ENCODE data around the gene PLGRKT. TPM values are rescaled to one million over a fixed set of nuclear protein-coding genes. Genes with fewer than 3 reads are reported as not detected.

PLGRKT gene
- total RNA-seq, 1 donor from 2014 or later, result 13.9 TPM

DNA sequence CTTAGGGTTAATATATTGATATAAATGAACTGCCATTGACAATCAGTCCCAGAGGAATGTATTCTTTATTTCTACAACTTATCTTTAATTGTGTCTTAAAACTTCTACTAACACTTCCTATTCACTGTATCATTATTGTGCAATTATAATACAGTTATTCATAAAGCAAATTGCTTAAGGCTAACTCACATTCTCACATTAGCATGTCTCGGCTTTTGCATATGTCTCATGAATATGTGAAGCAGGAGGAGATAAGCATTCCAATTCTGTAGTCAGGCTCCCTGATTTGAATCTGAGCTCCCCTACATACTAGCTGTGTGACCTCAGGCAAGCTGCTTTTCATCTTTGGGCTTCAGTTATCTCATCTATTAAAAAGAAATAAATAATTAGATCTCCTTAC, 45.4 kb downstream of the PLGRKT start:
- peaks cover 25% of the 10 kb centered on the region for H3K4me1 Mint-ChIP-seq (ENCODE audit: unreplicated experiment)
- no peaks in the 10 kb centered on the region for H3K9me3 Mint-ChIP-seq (ENCODE audit: unreplicated experiment)
- no peaks in the 10 kb centered on the region for H3K36me3 Mint-ChIP-seq (ENCODE audit: unreplicated experiment)

DNA sequence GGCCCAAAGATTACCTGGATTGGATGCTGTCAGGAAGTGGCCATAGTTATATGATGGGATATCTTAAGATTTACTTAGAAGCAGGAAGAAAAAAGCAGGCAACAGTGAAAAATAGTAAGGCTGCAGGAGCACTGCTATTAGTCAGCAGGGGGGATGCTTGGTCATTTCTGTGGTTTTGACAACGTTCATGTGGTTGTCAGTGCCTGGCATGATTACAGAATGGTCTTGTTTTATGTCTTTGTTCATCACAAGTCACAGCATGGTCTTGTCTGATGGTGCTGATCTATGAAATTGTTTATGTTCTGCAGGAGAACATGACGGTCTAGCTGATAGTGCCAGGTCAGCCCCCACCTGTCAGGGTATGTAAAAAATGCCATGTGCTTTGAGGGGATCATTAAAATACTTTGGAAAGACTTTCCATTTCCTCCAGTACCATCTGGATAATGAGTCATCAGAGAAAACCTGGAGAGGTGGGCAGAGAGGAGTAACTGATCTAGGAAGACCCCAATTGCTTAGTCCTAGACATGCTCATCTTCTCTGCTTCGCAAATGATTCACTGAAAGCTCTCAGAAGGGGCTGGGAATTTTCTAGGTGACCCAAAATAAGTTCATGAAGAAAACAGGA, 48.5 kb downstream of the PLGRKT start:
- Mint-ChIP-seq H3K27ac (ENCODE audit: unreplicated experiment) (peak overlapping the region; percentile 19), H3K9me3 (ENCODE audit: unreplicated experiment) (no peaks in the 10 kb centered on the region)
- no peak for DNase-seq (ENCODE audit: extremely low spot score, unreplicated experiment)

More for the DNA sequence above, 45.4 kb downstream of the PLGRKT start:
- Mint-ChIP-seq H3K27ac (ENCODE audit: unreplicated experiment) (no peak overlapping the region), H3K4me3 (ENCODE audit: unreplicated experiment) (no peak overlapping the region), H3K27me3 (ENCODE audit: unreplicated experiment) (no peaks in the 10 kb centered on the region)
- DNase-seq (ENCODE audit: extremely low spot score, unreplicated experiment), result no peak
- TF ChIP-seq, protein P1, sequence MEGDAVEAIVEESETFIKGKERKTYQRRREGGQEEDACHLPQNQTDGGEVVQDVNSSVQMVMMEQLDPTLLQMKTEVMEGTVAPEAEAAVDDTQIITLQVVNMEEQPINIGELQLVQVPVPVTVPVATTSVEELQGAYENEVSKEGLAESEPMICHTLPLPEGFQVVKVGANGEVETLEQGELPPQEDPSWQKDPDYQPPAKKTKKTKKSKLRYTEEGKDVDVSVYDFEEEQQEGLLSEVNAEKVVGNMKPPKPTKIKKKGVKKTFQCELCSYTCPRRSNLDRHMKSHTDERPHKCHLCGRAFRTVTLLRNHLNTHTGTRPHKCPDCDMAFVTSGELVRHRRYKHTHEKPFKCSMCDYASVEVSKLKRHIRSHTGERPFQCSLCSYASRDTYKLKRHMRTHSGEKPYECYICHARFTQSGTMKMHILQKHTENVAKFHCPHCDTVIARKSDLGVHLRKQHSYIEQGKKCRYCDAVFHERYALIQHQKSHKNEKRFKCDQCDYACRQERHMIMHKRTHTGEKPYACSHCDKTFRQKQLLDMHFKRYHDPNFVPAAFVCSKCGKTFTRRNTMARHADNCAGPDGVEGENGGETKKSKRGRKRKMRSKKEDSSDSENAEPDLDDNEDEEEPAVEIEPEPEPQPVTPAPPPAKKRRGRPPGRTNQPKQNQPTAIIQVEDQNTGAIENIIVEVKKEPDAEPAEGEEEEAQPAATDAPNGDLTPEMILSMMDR (IDR thresholded peaks at IDR 0.05), result no peak

DNA sequence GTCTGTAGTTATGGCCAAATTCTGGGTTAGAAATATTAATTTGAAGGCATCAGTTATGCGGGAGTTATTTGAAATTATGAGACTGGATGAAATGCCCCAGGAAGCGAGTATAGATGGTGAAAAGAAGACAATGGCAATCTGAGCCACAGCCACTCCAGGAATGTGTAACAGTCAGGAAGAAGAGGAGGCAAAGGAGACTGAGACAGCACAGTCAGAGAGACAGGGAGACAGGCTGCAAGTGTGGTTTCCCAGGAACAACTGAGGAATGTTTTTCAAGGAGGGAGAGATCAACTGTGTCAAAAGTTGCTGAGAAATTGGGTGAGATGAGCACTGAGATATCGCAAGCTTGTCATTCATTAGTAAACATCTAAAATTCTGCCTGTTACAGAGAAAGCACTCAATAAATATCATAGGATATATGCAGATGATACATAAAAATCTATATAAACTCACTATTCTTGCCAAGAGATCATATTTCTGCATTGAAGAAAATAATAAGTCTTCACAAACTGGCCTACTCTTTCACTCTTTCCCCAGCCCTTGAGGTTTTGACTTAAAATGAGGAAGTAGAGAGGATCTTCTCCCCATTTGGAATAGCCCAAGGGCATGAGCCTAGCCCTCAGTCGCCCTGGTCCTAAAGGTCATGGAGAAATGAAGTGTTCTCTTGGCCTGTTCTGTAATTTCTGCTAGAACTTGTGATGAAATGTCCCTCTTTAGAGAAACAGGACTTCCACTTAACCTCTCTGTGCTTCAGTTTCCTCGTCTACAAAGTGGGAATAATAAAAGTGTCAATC, 49.5 kb downstream of the PLGRKT start:
- DNase-seq (ENCODE audit: extremely low spot score, unreplicated experiment), result no peak

More for the DNA sequence above, 48.5 kb downstream of the PLGRKT start:
- Mint-ChIP-seq H3K27me3 (ENCODE audit: unreplicated experiment) (no peaks in the 10 kb centered on the region), H3K4me1 (ENCODE audit: unreplicated experiment) (peaks cover 25% of the 10 kb centered on the region), H3K36me3 (ENCODE audit: unreplicated experiment) (no peaks in the 10 kb centered on the region), H3K4me3 (ENCODE audit: unreplicated experiment) (no peak overlapping the region)
- TF ChIP-seq, protein P1 (IDR thresholded peaks at IDR 0.05), result no peak

DNA sequence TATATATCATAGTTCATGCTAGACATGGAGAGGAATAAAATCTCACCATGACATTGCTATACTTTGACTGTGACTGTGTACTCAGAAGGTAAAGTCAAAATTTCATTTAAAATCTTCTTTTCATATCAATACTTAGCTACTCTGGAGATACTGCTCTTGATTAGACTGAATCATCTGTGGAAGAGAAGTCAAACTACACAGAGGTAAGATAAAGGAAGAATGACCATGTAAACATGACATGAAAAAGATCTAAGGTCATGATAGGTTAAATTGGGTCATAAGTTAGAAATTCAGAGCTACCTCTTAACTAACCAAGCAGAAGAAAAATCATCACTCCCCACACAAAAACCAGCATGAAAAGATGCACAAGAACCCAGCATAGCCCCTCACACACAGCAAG, 53.3 kb downstream of the PLGRKT start:
- no peak for DNase-seq (ENCODE audit: extremely low spot score, unreplicated experiment)

More for the DNA sequence above, 49.5 kb downstream of the PLGRKT start:
- Mint-ChIP-seq H3K27ac (ENCODE audit: unreplicated experiment) (peak overlapping the region; percentile 15), H3K36me3 (ENCODE audit: unreplicated experiment) (no peaks in the 10 kb centered on the region), H3K9me3 (ENCODE audit: unreplicated experiment) (no peaks in the 10 kb centered on the region), H3K4me3 (ENCODE audit: unreplicated experiment) (no peak overlapping the region), H3K4me1 (ENCODE audit: unreplicated experiment) (peaks cover 25% of the 10 kb centered on the region), H3K27me3 (ENCODE audit: unreplicated experiment) (no peaks in the 10 kb centered on the region)
- TF ChIP-seq, protein P1 (IDR thresholded peaks at IDR 0.05), result no peak

More for the DNA sequence above, 53.3 kb downstream of the PLGRKT start:
- Mint-ChIP-seq H3K4me1 (ENCODE audit: unreplicated experiment) (peaks cover 22% of the 10 kb centered on the region), H3K9me3 (ENCODE audit: unreplicated experiment) (peaks cover 4% of the 10 kb centered on the region), H3K36me3 (ENCODE audit: unreplicated experiment) (no peaks in the 10 kb centered on the region), H3K4me3 (ENCODE audit: unreplicated experiment) (no peak overlapping the region), H3K27me3 (ENCODE audit: unreplicated experiment) (no peaks in the 10 kb centered on the region), H3K27ac (ENCODE audit: unreplicated experiment) (no peak overlapping the region)
- TF ChIP-seq, protein P1 (IDR thresholded peaks at IDR 0.05), result no peak
